Hematopoietic multipotent progenitor cell treated with erythropoietin and hydrocortisone succinate and interleukin-3 and kit ligand, for 8 days (in vitro differentiated cells): Measurements from ENCODE around the gene USP10.
"Not testable (repeated sequence)": the region's sequence is repeated elsewhere in the genome, so short reads cannot be mapped to it uniquely, and the experiment has no call there.

Source experiments
- DNase-seq: peaks from one replicate; pipeline ENCODE4 v3.0.0-alpha.2; 2015

Gene USP10

DNA sequence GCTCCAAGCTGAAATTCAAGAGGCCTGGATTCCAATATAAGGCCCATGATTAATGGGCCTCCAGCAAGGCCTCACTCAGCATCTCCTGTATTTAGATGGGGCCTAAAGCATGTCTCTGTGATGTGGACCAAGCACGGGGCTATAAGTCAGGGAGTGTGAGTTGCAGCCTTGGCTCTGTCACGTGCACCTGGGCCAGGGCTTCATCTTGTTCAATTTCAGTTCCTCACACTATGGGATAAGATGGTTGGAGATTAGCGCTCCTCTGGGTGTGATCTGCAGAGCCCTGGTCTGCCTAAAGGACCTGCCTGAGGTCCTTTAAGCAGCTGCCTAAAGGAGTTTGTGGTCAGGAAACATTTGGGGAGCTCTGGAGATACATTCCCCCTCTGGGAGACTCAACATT is 26.2 kb upstream of the USP10 start:
- DNase-seq, result no peak

DNA sequence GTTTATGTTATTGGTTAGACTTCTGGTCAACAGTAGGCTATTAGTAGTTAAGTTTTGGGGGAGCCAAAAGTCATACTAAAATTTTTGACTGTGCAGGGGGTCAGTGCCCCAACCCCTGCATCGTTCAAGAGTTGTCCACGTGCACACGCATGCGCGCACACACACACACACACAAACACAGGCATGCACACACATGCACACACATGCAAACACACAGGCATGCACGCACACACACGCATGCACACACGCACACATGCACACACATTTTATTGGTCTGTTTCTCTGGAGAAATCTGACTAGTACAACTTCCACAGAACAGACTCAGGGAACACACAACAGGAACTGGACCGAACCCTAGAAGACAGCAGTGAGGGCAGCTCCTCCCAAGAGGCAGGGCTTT is 24.4 kb upstream of the USP10 start:
- DNase-seq, result no peak

DNA sequence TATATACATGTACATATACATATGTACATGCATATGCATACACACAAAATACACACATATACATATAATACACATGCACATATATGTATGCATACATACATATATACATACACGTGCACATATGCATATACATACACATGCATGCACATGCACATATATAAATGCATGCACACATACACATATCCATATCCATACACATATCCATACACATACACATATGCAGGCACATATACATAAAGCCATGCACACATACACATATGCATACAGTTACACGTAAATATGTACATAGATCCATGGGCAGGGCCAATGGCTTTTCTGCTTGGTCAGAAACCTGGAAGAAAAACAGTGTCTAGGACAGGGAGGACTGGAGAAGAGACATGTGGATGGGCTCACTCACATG is 23.9 kb upstream of the USP10 start:
- no peak for DNase-seq

DNA sequence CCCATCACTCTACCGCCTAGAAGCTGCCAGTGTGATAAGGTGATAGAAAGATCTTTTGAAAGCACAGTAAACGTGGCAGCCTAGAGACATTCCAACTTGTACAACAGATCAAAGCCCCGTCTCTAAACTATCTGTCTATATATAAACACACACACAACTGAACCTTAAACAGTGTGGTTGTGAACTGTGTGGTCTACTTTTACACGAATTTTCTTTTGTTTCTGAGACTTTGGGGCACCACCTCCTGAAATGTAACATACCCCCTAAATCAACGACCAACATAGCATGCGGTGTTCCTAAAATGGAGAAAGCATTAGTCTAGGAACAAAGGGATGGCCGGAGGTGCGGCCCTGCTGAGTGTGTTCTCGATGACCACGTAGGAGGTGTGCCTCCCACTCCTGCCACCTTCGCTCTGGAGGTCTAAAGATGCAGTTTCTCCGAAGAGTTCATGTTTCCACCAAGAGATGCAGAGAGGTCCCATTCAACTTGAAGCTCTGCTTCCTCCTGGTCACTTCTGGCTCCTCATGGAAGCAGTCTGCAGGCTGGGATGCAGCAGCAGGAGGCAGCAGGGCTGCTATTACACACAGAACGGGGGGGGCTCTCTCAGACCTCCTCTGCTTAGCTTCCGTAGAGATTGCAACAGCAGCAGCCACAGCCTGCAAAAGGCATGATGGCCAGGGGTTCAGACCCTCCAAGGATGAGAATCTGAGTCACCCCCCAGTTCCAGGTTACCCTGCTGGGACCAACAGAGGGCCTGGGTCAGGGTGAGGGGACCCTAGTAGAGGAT is 22.6 kb upstream of the USP10 start:
- no peak for DNase-seq

DNA sequence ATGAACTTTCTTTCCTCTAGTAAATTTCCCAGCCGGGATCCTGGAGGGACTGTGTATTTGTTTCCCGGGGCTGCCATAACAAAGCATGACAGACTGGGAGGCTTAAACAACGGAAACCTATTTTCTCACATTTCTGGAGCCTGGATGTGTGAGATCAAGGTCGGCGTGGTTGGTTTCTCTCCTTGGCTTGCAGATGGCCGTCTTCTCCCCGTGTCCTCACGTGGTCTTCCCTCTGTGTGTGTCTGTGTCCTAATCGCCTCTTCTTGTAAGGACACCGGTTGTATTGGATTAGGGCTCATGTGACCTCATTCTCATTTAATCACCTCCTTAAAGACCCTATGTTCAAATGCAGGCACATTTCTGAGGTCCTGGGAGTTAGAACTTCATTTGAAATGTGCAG is 22.0 kb upstream of the USP10 start:
- no peak for DNase-seq

DNA sequence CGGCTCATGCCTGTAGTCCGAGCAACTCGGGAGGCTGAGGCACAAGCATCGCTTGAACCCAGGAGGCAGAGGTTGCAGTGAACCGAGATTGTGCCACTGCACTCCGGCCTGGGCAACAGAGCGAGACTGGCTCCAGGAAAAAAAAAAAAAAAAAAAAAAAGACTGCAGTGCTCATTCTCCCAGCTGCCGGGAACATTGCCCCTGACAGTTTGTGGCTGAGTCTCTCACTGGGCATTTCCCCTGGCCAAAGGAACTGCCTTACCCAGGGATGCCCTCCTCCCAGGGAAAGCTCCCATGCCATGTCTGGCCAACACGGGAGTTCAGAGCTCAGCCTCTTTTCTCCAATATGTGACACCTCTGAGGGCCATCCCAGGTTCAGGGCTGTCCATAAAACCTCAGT is 21.3 kb upstream of the USP10 start:
- no peak for DNase-seq

DNA sequence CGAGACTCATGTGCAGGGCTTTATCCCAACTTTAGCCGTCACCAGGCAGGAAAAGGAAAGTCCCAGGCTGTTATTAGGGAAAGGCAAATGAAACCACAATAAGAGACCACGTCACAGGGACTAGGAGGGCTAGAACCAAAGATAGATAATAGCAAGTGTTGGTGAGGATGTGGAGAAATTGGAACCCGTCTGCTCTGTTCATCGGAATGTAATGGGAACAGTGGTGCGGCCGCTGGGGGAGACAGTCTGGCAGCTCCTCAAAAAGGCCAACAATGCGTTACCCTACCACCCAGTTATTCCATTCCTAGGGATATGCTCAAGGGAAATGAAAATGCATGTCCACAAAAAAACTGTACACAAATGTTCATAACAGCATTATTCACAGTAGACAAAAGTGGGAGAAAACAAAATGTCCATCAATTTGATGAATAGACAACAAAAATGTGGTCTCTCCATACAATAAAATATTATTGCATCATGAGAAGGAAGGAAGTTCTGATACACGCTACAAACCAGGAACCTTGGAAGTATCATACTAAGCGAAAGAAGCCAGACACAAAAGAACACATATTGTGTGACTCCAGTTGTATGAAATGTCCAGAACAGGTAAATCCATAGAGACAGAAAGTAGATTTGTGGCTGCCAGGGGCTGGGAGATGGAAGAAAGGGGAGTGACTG is 19.5 kb upstream of the USP10 start:
- no peak for DNase-seq

DNA sequence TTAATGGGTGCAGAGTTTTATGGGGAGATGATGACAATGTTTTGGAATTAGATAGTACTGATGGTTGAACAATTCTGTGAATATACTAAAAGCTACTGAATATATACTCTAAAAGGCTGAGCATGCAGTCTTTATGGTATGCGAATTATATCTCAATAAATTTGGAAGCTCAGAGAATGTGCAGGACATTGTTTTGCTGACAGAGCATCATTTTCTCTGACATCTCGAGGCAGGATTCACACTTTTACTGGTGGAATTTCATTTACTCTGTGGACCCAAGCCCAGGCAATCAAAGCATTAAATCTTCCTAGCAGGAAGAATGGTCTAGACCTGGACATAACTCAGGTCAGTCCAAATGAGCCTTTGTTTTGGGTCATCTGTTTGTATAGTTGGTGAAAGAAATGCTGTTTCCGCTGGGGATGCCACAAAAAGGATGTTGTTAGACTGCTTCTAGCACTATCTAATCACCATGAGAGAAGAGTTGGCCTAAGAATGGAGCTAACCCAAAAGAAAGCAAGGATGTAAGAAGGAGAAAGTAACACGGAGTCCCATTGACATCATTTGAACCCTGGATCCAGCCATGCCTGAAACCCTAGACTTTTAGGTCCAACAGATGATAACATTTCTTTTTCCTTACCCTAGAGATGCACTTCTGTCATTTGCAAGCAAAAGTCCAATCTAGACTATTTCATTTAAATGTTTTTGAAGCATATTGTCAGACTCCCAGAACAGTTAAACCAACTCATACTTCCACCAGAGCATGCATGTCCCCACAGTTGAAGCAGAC is 18.8 kb upstream of the USP10 start:
- no peak for DNase-seq

DNA sequence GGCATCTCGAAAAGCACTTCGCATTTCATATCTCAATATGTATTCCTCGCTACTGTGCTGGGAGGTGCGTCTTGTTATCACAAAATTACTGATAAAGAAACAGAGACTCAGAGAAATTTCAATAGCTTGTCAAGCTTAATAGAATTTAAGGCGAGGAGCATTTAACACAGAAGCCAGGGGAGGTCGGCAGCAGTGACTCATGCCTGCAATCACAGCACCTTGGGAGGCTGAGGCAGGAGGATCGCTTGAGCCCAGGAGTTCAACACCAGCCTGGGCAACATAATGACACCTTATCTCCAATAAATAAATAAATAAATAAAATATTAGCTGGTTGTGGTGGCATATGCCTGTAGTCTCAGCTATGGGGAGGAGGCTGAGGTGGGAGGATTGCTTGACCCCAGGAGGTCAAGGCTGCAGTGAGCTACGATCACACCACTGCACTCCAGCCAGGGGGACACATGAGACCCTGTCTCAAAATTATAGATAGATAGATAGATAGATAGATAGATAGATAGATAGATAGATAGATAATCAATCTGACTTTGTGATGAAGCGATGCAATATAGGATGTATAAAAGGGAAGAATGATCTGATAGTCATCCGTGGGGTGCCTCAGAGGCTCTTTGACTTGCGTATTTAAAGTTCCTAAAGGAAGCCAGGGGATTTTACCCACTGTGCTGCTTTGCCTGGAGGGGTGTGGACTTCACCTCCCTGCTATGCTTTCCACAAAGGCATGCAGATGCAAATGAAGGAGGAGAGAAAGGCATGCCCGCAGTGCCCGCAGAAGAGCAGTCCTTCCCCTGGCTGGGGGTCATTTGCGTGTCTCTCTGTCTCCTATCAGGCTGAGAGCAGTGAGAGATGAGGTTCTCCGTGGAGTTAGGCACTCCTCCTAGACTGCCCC is 15.9 kb upstream of the USP10 start:
- DNase-seq, result no peak

DNA sequence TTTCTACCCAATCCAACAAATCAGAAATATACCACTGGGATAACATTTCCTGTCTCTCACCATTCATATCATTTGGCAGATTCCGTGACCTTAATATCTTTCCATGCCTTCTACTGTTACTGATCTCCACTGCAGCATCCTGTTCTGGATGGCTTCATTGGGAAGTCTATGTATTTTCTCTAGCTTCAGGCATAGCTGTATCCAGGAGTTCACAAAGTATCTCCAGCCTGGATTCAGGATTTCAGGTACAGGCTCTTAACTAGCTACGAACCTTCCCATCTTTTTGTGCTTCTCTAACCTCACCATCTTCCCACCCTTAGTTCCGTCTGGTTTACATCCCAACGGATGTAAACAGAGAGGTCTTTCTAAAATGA is 15.2 kb upstream of the USP10 start:
- no peak for DNase-seq

DNA sequence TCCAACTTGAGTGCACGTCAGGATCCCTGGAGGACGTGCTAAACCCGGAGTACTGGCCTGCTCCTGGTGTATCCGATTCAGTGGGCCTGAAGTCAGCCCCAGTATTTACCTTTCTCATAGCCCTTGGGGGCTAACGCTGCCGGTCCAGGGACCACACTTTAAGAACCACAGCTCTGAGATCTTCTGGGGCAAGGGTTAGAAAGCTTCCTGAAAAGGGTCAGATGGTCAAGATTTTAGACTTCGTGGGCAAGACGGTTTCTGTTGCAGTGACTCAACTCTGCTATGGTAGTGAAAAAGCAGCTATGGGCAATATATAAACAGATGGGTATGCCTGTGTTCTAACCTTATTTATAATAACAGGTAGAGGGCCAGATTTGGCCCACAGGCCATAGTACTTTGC is 14.6 kb upstream of the USP10 start:
- DNase-seq, result no peak

DNA sequence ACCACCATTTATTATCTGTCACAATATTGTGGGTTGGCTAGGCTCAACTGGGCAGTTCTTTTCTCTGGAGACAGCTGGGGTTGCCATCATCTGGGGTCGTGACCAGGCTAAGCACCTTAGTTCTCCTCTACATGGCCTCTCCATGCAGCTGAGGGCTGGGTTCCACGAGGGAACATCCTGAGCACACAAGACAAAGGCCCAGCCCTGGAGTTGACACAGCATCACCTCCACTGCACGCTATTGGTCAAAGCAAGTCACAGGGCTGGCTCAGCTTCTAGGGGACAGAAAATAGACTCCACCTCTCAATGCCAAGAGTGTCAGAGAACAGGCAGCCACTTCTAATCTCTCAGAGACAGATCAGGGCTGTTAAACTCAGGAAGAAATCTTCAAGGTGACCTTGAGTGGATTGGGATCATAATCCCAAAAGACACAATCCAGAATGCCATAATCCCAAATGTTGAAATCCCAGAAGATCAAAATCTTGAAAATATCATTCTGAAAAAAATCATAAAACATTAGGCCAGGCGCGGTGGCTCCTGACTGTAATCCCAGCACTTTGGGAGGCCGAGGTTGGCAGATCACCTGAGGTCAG is 13.0 kb upstream of the USP10 start:
- peak; percentile 48 for DNase-seq

DNA sequence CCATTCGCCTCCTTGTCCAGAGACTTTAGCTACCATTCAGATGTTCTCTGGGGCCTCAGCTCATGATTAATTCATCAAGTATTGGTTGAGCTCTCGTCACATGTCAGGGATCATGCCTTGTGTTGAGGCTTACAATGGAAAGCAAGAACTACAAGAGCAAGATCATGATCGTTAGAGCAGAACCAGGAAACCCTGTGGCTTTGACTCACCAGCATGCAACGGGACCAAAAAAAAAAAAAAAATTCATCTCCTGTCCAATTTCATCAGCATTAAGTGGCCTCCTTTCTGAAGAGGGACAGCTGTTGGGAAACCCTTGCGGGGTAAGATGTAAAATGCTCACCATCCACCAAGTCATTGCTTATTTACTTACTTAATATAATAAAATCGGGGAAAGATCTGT is 12.1 kb upstream of the USP10 start:
- no peak for DNase-seq

DNA sequence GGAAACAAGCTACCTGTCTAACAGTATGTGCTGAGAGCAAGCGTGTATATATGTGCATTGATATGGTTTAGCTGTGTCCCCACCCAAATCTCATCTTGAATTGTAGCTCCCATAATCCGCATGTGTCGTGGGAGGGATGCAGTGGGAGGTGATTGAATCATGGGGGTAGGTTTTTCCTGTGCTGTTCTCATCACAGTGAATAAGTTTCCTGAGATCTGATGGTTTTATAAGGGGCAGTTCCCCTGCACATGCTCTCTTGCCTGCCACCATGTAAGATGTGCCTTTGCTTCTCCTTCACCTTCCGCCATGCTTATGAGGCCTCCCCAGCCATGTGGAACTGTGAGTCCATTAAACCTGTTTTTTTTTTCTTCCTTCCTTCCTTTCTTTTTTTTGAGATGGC is 11.6 kb upstream of the USP10 start:
- not testable (repeated sequence) for DNase-seq

DNA sequence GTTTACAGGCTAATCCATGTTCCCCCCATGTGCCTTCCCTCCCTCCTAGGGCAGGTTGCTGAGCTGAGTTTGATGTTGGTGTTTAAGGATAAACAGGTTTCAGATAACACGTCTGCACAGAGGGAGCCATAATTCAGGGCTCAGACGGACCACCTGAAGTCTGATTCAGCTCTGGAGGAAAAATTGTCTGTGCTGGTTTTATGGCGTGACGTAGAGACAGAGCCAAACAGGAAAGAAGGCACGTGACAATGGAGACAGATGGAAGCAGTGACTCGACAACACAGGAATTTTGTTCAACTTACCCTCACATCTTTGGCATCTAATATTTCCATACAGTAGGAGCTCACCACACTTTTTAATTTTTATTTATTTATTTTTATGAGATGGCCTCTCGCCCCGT is 10.7 kb upstream of the USP10 start:
- no peak for DNase-seq

DNA sequence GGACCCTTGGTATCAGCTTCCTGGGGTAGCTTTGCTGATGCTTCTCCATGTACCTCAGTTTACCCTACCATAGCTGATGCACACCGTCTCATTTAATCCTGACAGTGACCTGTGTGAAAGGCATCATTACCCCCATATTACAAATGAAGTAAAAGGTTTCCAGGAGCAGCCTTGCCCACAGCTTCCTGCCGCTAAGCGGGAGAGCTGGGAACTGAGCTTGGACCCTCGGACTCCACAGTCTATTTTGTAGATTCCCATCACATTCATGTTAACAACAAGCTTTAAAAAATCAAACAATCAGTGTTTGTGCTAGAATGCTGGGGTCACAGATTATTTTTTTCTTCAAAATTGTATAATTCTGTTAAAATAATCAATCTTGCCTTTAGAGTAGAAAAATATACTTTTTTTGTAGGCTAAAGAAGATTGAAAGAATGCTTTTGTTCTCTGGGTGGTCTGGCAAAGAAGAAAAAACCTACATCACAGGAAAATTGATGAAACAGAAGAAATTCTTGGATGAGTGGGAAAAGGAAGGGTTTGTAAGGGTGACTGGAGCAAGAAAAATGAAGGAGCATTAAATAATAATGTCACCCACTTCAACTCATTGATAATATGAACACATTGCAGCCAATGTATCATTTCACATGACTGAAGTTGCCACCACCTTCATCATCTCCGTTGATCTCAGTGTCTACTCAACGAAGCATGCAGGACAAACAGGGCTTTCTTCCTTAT is 9.5 kb upstream of the USP10 start:
- no peak for DNase-seq

DNA sequence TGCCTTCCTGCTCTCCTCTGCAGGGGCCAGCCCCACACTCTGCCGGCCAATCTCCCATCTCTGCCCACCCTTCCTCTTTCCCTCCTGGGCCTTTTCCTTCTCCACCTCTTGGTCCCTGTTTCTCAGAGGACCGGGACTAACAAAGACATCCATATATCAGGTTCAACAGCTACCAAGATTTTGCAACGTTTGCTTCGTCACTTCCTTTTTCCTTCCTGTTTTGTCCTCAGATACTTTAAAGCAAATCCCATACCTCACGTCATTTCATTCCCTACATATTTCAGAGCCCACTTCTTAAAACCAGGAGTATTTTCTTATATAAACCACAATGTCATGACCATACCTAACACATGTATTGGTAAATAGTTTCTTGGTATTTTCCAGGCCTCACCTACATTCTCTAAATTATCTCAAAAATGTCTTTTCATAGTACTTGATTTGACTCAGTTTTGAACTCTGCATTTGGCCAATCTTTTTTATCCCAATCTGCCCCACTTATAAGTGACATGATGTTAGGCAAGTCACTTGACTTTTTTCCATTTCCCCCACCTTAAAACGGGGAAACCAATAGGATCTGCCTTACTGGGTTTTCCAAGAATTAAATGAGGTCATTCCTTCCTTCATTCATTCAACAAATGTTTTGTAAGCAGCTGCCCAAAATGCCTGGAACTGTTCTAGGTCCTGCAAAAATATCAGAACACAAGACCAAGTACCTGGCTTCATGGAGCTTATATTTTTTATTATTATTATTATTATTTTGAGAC is 7.2 kb upstream of the USP10 start:
- no peak for DNase-seq

DNA sequence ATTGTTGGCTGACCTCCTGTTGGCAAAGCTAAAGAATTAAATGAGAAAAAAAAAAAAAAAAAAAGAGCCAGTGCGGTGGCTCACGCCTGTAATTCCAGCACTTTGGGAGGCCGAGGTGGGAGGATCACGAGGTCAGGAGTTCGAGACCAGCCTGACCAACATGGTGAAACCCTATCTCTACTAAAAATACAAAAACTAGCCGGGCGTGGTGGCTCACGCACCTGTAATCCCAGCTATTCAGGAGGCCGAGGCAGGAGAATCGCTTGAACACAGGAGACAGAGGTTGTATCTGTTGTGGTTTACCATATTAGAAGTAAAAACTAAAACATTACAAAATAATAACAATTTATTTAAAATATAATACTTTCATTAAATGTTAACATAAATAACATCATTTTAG is 5.9 kb upstream of the USP10 start:
- not testable (repeated sequence) for DNase-seq

DNA sequence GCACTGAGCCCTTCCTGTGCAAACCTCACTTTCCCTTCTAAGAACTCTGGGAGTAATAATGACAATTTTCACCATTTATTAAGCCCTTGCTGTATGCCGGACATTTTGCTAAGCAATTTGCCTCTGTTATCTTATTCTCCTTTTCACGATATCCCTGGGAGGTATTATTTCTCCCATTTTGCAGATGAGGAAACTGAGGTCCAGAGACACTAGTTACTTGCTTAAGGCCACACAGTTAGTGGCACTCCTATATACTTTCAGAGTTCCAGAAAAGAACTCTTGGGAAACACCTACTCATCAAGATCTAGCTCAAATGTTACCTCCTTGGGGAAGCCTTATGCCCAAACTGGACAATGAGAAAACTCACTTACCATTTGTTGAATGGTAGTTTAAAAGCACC is 4.8 kb upstream of the USP10 start:
- no peak for DNase-seq

DNA sequence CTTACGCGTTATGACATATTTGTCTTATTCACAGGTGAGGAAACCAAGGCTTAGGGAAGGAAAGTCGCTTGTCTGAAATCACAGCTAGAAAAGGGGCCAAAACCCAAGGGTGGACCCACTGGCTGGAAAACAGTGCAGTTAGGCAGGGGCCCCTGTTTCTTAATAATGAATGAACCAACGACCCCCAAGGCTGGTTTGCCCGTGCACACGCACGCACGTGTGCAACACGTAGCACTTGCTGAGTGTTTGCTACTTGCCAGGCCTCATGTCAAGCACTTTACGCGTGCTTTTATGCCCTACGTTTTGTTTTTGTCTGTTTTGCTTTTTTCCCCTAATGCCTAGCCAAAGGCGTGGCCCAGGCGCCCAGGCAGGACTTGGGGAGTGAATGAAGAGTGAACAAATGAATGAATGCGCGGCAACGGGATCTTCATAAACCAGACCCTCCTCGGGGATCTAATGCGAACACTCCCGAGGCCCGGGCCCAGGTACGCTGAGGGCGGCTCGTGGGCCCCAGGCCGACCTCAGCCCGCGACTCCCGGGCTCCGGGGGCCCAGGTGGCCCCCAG is 571 bp upstream of the USP10 start:
- peak; percentile 54 for DNase-seq
